Measurements from ENCODE around the gene FAM184B. TPM values are rescaled to one million over a fixed set of nuclear protein-coding genes. Genes with fewer than 3 reads are reported as not detected.
"Not testable (repeated sequence)": the region's sequence is repeated elsewhere in the genome, so short reads cannot be mapped to it uniquely, and the experiment has no call there.

The FAM184B gene
- total and polyA plus RNA-seq, 2 experiments from 2014 or later, result 0.11 to 0.49 TPM

DNA sequence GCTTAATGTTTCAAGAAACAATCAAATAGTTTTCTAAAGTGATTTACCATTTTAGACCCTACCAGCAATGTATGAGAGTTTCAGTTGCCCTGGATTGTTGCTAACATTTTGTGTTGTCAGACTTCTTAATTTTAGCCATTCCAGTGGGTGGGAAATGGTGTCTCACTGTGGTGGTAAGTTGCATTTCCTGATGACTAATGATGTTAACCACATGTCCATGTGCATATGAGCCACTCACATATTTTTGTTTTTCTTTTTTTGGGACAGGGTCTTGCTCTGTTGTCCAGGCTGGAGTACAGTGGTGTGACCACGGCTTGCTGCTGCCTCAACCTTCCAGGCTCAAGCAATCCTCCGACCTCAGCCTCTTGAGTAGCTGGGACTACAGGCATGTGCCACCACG is 118.7 kb downstream of the FAM184B start:
- Histone ChIP-seq H2AFZ (no peak overlapping the region), H3F3A (replicated peaks; ENCODE audit: low read depth) (no peaks in the 10 kb centered on the region), H3K36me3 (ENCODE audit: insufficient read depth) (no peaks in the 10 kb centered on the region), H3K9me2 (ENCODE audit: insufficient read depth) (no peaks in the 10 kb centered on the region), H4K20me1 (replicated peaks; ENCODE audit: insufficient read depth) (no peaks in the 10 kb centered on the region), H3K4me1 (ENCODE audit: insufficient read depth) (no peaks in the 10 kb centered on the region), H3K27me3 (ENCODE audit: insufficient read depth) (no peaks in the 10 kb centered on the region), H3K27ac (ENCODE audit: low read depth) (no peak overlapping the region), H3K4me3 (no peak overlapping the region), H3K79me2 (replicated peaks; ENCODE audit: insufficient read depth) (no peaks in the 10 kb centered on the region), H3K4me2 (no peak overlapping the region)
- no peak for ATAC-seq
- Mint-ChIP-seq H3K4me3 (no peak overlapping the region), H3K27me3 (ENCODE audit: insufficient read depth, low read depth, poor library complexity) (peaks cover 8% of the 10 kb centered on the region), H3K9me3 (no peaks in the 10 kb centered on the region), H3K36me3 (ENCODE audit: low read depth) (no peaks in the 10 kb centered on the region), H3K27ac (no peak overlapping the region), H3K4me1 (peaks cover 3% of the 10 kb centered on the region; the same call in 1 of the 3 replicates)
- TF ChIP-seq EZH2phosphoT487 (IDR thresholded peaks at IDR 0.05; ENCODE audit: unreplicated experiment) (no peak), CREB1 (CRISPR knock-in tag; IDR thresholded peaks at IDR 0.05; ENCODE audit: low read depth) (no peak), POLR2AphosphoS5 (IDR thresholded peaks at IDR 0.05; ENCODE audit: low read depth) (no peak)
- TF ChIP-seq, protein P1, sequence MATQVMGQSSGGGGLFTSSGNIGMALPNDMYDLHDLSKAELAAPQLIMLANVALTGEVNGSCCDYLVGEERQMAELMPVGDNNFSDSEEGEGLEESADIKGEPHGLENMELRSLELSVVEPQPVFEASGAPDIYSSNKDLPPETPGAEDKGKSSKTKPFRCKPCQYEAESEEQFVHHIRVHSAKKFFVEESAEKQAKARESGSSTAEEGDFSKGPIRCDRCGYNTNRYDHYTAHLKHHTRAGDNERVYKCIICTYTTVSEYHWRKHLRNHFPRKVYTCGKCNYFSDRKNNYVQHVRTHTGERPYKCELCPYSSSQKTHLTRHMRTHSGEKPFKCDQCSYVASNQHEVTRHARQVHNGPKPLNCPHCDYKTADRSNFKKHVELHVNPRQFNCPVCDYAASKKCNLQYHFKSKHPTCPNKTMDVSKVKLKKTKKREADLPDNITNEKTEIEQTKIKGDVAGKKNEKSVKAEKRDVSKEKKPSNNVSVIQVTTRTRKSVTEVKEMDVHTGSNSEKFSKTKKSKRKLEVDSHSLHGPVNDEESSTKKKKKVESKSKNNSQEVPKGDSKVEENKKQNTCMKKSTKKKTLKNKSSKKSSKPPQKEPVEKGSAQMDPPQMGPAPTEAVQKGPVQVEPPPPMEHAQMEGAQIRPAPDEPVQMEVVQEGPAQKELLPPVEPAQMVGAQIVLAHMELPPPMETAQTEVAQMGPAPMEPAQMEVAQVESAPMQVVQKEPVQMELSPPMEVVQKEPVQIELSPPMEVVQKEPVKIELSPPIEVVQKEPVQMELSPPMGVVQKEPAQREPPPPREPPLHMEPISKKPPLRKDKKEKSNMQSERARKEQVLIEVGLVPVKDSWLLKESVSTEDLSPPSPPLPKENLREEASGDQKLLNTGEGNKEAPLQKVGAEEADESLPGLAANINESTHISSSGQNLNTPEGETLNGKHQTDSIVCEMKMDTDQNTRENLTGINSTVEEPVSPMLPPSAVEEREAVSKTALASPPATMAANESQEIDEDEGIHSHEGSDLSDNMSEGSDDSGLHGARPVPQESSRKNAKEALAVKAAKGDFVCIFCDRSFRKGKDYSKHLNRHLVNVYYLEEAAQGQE (IDR thresholded peaks at IDR 0.05; ENCODE audit: unreplicated experiment), result no peak
- TF ChIP-seq, protein P2, sequence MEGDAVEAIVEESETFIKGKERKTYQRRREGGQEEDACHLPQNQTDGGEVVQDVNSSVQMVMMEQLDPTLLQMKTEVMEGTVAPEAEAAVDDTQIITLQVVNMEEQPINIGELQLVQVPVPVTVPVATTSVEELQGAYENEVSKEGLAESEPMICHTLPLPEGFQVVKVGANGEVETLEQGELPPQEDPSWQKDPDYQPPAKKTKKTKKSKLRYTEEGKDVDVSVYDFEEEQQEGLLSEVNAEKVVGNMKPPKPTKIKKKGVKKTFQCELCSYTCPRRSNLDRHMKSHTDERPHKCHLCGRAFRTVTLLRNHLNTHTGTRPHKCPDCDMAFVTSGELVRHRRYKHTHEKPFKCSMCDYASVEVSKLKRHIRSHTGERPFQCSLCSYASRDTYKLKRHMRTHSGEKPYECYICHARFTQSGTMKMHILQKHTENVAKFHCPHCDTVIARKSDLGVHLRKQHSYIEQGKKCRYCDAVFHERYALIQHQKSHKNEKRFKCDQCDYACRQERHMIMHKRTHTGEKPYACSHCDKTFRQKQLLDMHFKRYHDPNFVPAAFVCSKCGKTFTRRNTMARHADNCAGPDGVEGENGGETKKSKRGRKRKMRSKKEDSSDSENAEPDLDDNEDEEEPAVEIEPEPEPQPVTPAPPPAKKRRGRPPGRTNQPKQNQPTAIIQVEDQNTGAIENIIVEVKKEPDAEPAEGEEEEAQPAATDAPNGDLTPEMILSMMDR (conservative IDR thresholded peaks at IDR 0.05; ENCODE audit: low read depth in 2 of 2), result no peak
- TF ChIP-seq, protein P3, sequence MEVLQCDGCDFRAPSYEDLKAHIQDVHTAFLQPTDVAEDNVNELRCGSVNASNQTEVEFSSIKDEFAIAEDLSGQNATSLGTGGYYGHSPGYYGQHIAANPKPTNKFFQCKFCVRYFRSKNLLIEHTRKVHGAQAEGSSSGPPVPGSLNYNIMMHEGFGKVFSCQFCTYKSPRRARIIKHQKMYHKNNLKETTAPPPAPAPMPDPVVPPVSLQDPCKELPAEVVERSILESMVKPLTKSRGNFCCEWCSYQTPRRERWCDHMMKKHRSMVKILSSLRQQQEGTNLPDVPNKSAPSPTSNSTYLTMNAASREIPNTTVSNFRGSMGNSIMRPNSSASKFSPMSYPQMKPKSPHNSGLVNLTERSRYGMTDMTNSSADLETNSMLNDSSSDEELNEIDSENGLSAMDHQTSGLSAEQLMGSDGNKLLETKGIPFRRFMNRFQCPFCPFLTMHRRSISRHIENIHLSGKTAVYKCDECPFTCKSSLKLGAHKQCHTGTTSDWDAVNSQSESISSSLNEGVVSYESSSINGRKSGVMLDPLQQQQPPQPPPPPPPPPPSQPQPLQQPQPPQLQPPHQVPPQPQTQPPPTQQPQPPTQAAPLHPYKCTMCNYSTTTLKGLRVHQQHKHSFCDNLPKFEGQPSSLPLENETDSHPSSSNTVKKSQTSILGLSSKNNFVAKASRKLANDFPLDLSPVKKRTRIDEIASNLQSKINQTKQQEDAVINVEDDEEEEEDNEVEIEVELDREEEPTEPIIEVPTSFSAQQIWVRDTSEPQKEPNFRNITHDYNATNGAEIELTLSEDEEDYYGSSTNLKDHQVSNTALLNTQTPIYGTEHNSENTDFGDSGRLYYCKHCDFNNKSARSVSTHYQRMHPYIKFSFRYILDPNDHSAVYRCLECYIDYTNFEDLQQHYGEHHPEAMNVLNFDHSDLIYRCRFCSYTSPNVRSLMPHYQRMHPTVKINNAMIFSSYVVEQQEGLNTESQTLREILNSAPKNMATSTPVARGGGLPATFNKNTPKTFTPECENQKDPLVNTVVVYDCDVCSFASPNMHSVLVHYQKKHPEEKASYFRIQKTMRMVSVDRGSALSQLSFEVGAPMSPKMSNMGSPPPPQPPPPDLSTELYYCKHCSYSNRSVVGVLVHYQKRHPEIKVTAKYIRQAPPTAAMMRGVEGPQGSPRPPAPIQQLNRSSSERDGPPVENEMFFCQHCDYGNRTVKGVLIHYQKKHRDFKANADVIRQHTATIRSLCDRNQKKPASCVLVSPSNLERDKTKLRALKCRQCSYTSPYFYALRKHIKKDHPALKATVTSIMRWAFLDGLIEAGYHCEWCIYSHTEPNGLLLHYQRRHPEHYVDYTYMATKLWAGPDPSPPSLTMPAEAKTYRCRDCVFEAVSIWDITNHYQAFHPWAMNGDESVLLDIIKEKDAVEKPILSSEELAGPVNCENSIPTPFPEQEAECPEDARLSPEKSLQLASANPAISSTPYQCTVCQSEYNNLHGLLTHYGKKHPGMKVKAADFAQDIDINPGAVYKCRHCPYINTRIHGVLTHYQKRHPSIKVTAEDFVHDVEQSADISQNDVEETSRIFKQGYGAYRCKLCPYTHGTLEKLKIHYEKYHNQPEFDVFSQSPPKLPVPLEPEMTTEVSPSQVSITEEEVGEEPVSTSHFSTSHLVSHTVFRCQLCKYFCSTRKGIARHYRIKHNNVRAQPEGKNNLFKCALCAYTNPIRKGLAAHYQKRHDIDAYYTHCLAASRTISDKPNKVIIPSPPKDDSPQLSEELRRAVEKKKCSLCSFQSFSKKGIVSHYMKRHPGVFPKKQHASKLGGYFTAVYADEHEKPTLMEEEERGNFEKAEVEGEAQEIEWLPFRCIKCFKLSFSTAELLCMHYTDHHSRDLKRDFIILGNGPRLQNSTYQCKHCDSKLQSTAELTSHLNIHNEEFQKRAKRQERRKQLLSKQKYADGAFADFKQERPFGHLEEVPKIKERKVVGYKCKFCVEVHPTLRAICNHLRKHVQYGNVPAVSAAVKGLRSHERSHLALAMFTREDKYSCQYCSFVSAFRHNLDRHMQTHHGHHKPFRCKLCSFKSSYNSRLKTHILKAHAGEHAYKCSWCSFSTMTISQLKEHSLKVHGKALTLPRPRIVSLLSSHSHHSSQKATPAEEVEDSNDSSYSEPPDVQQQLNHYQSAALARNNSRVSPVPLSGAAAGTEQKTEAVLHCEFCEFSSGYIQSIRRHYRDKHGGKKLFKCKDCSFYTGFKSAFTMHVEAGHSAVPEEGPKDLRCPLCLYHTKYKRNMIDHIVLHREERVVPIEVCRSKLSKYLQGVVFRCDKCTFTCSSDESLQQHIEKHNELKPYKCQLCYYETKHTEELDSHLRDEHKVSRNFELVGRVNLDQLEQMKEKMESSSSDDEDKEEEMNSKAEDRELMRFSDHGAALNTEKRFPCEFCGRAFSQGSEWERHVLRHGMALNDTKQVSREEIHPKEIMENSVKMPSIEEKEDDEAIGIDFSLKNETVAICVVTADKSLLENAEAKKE (CRISPR knock-in tag; IDR thresholded peaks at IDR 0.05), result no peak
- TF ChIP-seq, protein P4, sequence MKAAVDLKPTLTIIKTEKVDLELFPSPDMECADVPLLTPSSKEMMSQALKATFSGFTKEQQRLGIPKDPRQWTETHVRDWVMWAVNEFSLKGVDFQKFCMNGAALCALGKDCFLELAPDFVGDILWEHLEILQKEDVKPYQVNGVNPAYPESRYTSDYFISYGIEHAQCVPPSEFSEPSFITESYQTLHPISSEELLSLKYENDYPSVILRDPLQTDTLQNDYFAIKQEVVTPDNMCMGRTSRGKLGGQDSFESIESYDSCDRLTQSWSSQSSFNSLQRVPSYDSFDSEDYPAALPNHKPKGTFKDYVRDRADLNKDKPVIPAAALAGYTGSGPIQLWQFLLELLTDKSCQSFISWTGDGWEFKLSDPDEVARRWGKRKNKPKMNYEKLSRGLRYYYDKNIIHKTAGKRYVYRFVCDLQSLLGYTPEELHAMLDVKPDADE (IDR thresholded peaks at IDR 0.05), result no peak
- DNase-seq (ENCODE audit: low spot score), result no peak

DNA sequence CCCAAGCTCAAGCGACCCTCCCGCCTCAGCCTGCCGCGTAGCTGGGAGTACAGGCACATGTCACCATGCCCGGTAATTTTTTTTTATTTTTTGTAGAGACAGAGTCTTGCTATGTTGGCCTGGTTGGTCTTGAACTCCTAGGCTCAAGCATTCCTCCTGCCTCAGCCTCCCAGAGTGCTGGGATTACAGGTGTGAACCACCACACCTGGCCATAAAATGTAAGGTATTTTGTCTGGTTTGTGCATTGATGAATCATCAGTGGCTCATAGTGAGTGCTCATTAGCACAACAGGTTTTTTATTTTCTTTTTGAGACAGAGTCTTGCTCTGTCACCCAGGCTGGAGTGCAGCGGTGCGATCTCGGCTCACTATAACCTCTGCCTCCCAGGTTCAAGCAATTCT is 122.2 kb downstream of the FAM184B start:
- not testable (repeated sequence) for H3F3A ChIP-seq (replicated peaks; ENCODE audit: low read depth); H4K20me1 ChIP-seq (replicated peaks; ENCODE audit: insufficient read depth); H3K4me2 ChIP-seq; H3K4me3 ChIP-seq; H3K79me2 ChIP-seq (replicated peaks; ENCODE audit: insufficient read depth); H3K9me3 Mint-ChIP-seq; H3K4me1 ChIP-seq (ENCODE audit: insufficient read depth); ATAC-seq; H3K9me2 ChIP-seq (ENCODE audit: insufficient read depth); H2AFZ ChIP-seq; H3K36me3 Mint-ChIP-seq (ENCODE audit: low read depth); H3K27me3 ChIP-seq (ENCODE audit: insufficient read depth); H3K27me3 Mint-ChIP-seq (ENCODE audit: insufficient read depth, low read depth, poor library complexity); DNase-seq (ENCODE audit: low spot score); H3K36me3 ChIP-seq (ENCODE audit: insufficient read depth); H3K27ac ChIP-seq (ENCODE audit: low read depth); H3K4me3 Mint-ChIP-seq; H3K4me1 Mint-ChIP-seq; H3K27ac Mint-ChIP-seq

Measured in GM23338 (cell line).